ENCODE measurements around the gene ANAPC7.
"Not testable (repeated sequence)": the region's sequence is repeated elsewhere in the genome, so short reads cannot be mapped to it uniquely, and the experiment has no call there.

The ANAPC7 gene

GRCh38 chr12:110403146-110403975 is at the start of gene ANAPC7:
Gene ANAPC7 (minus strand): TSS chr12:110403708. CDS start chr12:110403627, 81 bp downstream.
- DNase-seq (ENCODE audit: low read depth) = peak; percentile 40

GRCh38 chr12:110451263-110451662 is 47.8 kb upstream of the ANAPC7 start:
- DNase-seq (ENCODE audit: low read depth) = no peak

GRCh38 chr12:110449799-110450497 is 46.4 kb upstream of the ANAPC7 start, which contains the start of gene ARPC3:
Gene ARPC3 (minus strand): TSS chr12:110450337. CDS start chr12:110450260, 77 bp downstream.
- DNase-seq (ENCODE audit: low read depth) = peak; percentile 70

GRCh38 chr12:110444455-110444854 is 40.9 kb upstream of the ANAPC7 start:
- no peak for DNase-seq (ENCODE audit: low read depth)

- peak; percentile 28 for DNase-seq (ENCODE audit: low read depth)
Observed at GRCh38 chr12:110436231-110436630, 32.7 kb upstream of the ANAPC7 start.

- no peak for DNase-seq (ENCODE audit: low read depth)
Observed at GRCh38 chr12:110431957-110432587, 28.6 kb upstream of the ANAPC7 start.

- DNase-seq (ENCODE audit: low read depth) = not testable (repeated sequence)
Observed at GRCh38 chr12:110429676-110430075, 26.2 kb upstream of the ANAPC7 start.

GRCh38 chr12:110426406-110426805 is 22.9 kb upstream of the ANAPC7 start:
- no peak for DNase-seq (ENCODE audit: low read depth)

- DNase-seq (ENCODE audit: low read depth) = no peak
Observed at GRCh38 chr12:110424237-110424636, 20.7 kb upstream of the ANAPC7 start.

GRCh38 chr12:110421701-110422100 is 18.2 kb upstream of the ANAPC7 start:
- no peak for DNase-seq (ENCODE audit: low read depth)

GRCh38 chr12:110421159-110421661 is 17.7 kb upstream of the ANAPC7 start:
- no peak for DNase-seq (ENCODE audit: low read depth)

GRCh38 chr12:110420644-110421043 is 17.1 kb upstream of the ANAPC7 start:
- not testable (repeated sequence) for DNase-seq (ENCODE audit: low read depth)

- not testable (repeated sequence) for DNase-seq (ENCODE audit: low read depth)
Observed at GRCh38 chr12:110417113-110417512, 13.6 kb upstream of the ANAPC7 start.

GRCh38 chr12:110410086-110410485 is 6.6 kb upstream of the ANAPC7 start:
- DNase-seq (ENCODE audit: low read depth) = not testable (repeated sequence)

- not testable (repeated sequence) for DNase-seq (ENCODE audit: low read depth)
Observed at GRCh38 chr12:110405126-110405662, 1.7 kb upstream of the ANAPC7 start.

GRCh38 chr12:110403976-110404682 is 621 bp upstream of the ANAPC7 start:
- DNase-seq (ENCODE audit: low read depth) = no peak

- no peak for DNase-seq (ENCODE audit: low read depth)
Observed at GRCh38 chr12:110382683-110383082, 20.8 kb downstream of the ANAPC7 start.

GRCh38 chr12:110379631-110380030 is 23.9 kb downstream of the ANAPC7 start:
- DNase-seq (ENCODE audit: low read depth) = no peak

GRCh38 chr12:110379197-110379596 is 24.3 kb downstream of the ANAPC7 start:
- DNase-seq (ENCODE audit: low read depth) = no peak

- DNase-seq (ENCODE audit: low read depth) = not testable (repeated sequence)
Observed at GRCh38 chr12:110378131-110378790, 25.2 kb downstream of the ANAPC7 start.

Data from non-pigmented ciliary epithelial cell (primary cell).